Measurements from ENCODE around the gene SMOC2. TPM values are rescaled to one million over a fixed set of nuclear protein-coding genes. Genes with fewer than 3 reads are reported as not detected.

SMOC2 gene
- total RNA-seq, 1 experiment from 2014 or later: 0.42 TPM

- DNase-seq (ENCODE audit: low read depth, low spot score) (no peak), ATAC-seq (no peak)
- no peaks in the 10 kb centered on the region for H4K20me1 ChIP-seq (ENCODE audit: insufficient read depth)
- no peak overlapping the region for H3K4me3 ChIP-seq (replicated peaks in 1 of 2; ENCODE audit: low read depth in 1 of 2, low read length in 2 of 2)
- H3K79me2 ChIP-seq (ENCODE audit: insufficient read depth, low read length): no peaks in the 10 kb centered on the region
- BruUV-seq (replicated peaks): no TSS peak
- CTCF ChIA-PET: no interaction called here
- intact Hi-C loops (cut with micrococcal nuclease): no loop called here
- no peaks in the 10 kb centered on the region for H3K36me3 ChIP-seq (ENCODE audit: control insufficient read depth in 1 of 2, insufficient read depth in 2 of 2, low read length in 2 of 2)
- no peaks in the 10 kb centered on the region for H3K9me2 ChIP-seq (ENCODE audit: insufficient read depth)
- TF ChIP-seq ELF1 (IDR thresholded peaks at IDR 0.05; ENCODE audit: borderline replicate concordance, low read depth) (no peak), SIN3A (IDR thresholded peaks at IDR 0.05; ENCODE audit: low read depth) (no peak), EZH2 (IDR thresholded peaks at IDR 0.05) (no peak), ZNF274 (IDR thresholded peaks at IDR 0.05; ENCODE audit: low read depth, low read length) (no peak), POLR2A (IDR thresholded peaks at IDR 0.05; ENCODE audit: borderline replicate concordance, extremely low read depth, insufficient read depth, insufficient read length) (no peak), FOSL1 (IDR thresholded peaks at IDR 0.05; ENCODE audit: low read depth) (no peak), ATF3 (IDR thresholded peaks at IDR 0.05) (no peak), SP1 (IDR thresholded peaks at IDR 0.05; ENCODE audit: low read depth) (no peak), POLR2AphosphoS5 (IDR thresholded peaks at IDR 0.05; ENCODE audit: low read depth, low read length) (no peak), EGR1 (IDR thresholded peaks at IDR 0.05; ENCODE audit: low read depth) (no peak), ZBTB33 (IDR thresholded peaks at IDR 0.05; ENCODE audit: extremely low read depth, insufficient replicate concordance, low read length) (no peak)
- H3K9me3 ChIP-seq (ENCODE audit: control insufficient read depth in 1 of 2, insufficient read depth in 1 of 2, low read depth in 1 of 2, low read length in 2 of 2): no peaks in the 10 kb centered on the region
- no peak overlapping the region for H3K9ac ChIP-seq (ENCODE audit: low read length)
- H3K4me1 ChIP-seq (ENCODE audit: control insufficient read depth in 1 of 2, insufficient read depth in 2 of 2, low read length in 2 of 2): no peaks in the 10 kb centered on the region
- no peaks in the 10 kb centered on the region for H3K27me3 ChIP-seq (ENCODE audit: insufficient read depth, low read length)
- POLR2A ChIA-PET: no interaction called here
- RAD21 ChIA-PET (ENCODE audit: low non-redundant PET in 1 of 2, low total read pairs in 2 of 2, uncharacterized antibody in 2 of 2, unreplicated experiment in 2 of 2): no interaction called here
- no peak overlapping the region for H3K4me2 ChIP-seq (ENCODE audit: low read length)
- H3K27ac ChIP-seq (ENCODE audit: low read depth, low read length): no peak overlapping the region
- no peak overlapping the region for H2AFZ ChIP-seq (ENCODE audit: low read depth, low read length, poor library complexity, severe bottlenecking)
These were observed 259.9 kb downstream of the SMOC2 start for GRCh38 chr6:168700880-168701279.
